Loucy (cell line): Measurements from ENCODE around the gene TRPT1.

Experiments
- H2AFZ ChIP-seq: fragments of 200-600 bp; sonication (generic); 2 replicates; pipeline ENCODE4 v1.6.0; 2016; ENCODE audit warnings: antibody characterized with exemption, mild to moderate bottlenecking, low read length, moderate library complexity
- H3F3A ChIP-seq: fragments of 200-600 bp; 2 replicates; pipeline ENCODE4 v1.6.0; 2016; ENCODE audit warnings: antibody characterized with exemption, low read depth, mild to moderate bottlenecking
- H3K27me3 ChIP-seq: fragments of 200-600 bp; sonication (generic); 2 replicates; pipeline ENCODE4 v1.6.1; 2014; ENCODE audit warnings: low read length, mild to moderate bottlenecking; ENCODE audit not compliant: insufficient read depth, poor library complexity, severe bottlenecking
- H3K36me3 ChIP-seq: fragments of 200-600 bp; sonication (generic); 2 replicates; pipeline ENCODE4 v1.6.1; 2016; ENCODE audit warnings: low read length; ENCODE audit not compliant: insufficient read depth
- H3K4me1 ChIP-seq: fragments of 200-600 bp; sonication (generic); 2 replicates; pipeline ENCODE4 v1.5.1; 2014; ENCODE audit warnings: low read length, mild to moderate bottlenecking; ENCODE audit not compliant: insufficient read depth, poor library complexity, severe bottlenecking
- H3K4me2 ChIP-seq: fragments of 200-600 bp; sonication (generic); 2 replicates; pipeline ENCODE4 v1.6.0; 2014; ENCODE audit warnings: antibody characterized with exemption, low read length, low read depth, mild to moderate bottlenecking; ENCODE audit not compliant: poor library complexity, severe bottlenecking
- H3K4me3 ChIP-seq: fragments of 200-600 bp; sonication (generic); 2 replicates; pipeline ENCODE4 v1.5.1; 2014; ENCODE audit warnings: low read length, mild to moderate bottlenecking, mixed read lengths; ENCODE audit not compliant: poor library complexity, severe bottlenecking
- H3K79me2 ChIP-seq: fragments of 200-600 bp; sonication (generic); 2 replicates; pipeline ENCODE4 v1.6.1; 2014; ENCODE audit warnings: low read length; ENCODE audit not compliant: insufficient read depth
- H3K9ac ChIP-seq: fragments of 200-600 bp; sonication (generic); 2 replicates; pipeline ENCODE4 v1.6.0; 2014; ENCODE audit warnings: mild to moderate bottlenecking, low read depth, low read length, moderate library complexity; ENCODE audit not compliant: poor library complexity, severe bottlenecking
- H3K9me2 ChIP-seq: fragments of 200-600 bp; sonication (generic); replicated peaks from 2 replicates; pipeline ENCODE4 v1.6.1; 2016; ENCODE audit warnings: low read depth, low read length, mixed read lengths
- H3K9me3 ChIP-seq: fragments of 200-600 bp; sonication (generic); 2 replicates; pipeline ENCODE4 v1.6.1; 2014; ENCODE audit warnings: mild to moderate bottlenecking, antibody characterized with exemption, low read length, low read depth; ENCODE audit not compliant: insufficient read depth
- H4K20me1 ChIP-seq: fragments of 200-600 bp; sonication (generic); 2 replicates; pipeline ENCODE4 v1.6.0; 2014; ENCODE audit warnings: antibody characterized with exemption, low read length, mild to moderate bottlenecking; ENCODE audit not compliant: insufficient read depth, poor library complexity, severe bottlenecking
- CTCF ChIP-seq: fragments of 200-600 bp; sonication (generic); conservative IDR thresholded peaks from 2 replicates; pipeline ENCODE4 v1.5.1; 2014; ENCODE audit warnings: mild to moderate bottlenecking, antibody characterized with exemption, low read length
- EZH2phosphoT487 ChIP-seq: fragments of 200-600 bp; IDR thresholded peaks from 2 replicates; pipeline ENCODE4 v1.6.1; 2018; ENCODE audit warnings: antibody characterized with exemption, mild to moderate bottlenecking, moderate library complexity, borderline replicate concordance

The TRPT1 gene

GRCh38 chr11:64251016-64251752 is 25.2 kb upstream of the TRPT1 start, which contains the start of gene PLCB3:
Gene PLCB3, plus strand, starts transcription at chr11:64251530. Its CDS starts 120 bp downstream, at chr11:64251650.
- no peaks in the 10 kb centered on the region for H4K20me1 ChIP-seq
- no peaks in the 10 kb centered on the region for H3K36me3 ChIP-seq
- peak within 1 kb of the TSS; percentile 84 for H3K4me3 ChIP-seq
- H2AFZ ChIP-seq, result peak within 1 kb of the TSS; percentile 99
- no peaks in the 10 kb centered on the region for H3K9me3 ChIP-seq
- no peaks in the 10 kb centered on the region for H3K9me2 ChIP-seq
- H3F3A ChIP-seq, result peaks cover 3% of the 10 kb centered on the region; the same call in 1 of the 2 replicates
- H3K4me1 ChIP-seq, result peaks cover 30% of the 10 kb centered on the region
- H3K27me3 ChIP-seq, result no peaks in the 10 kb centered on the region
- TF ChIP-seq EZH2phosphoT487 (no peak), CTCF (peak; percentile 64)
- peak within 1 kb of the TSS; percentile 89 for H3K4me2 ChIP-seq
- peak within 1 kb of the TSS; percentile 68 for H3K9ac ChIP-seq
- H3K79me2 ChIP-seq, result peaks cover 7% of the 10 kb centered on the region

- Histone ChIP-seq H3K27me3 (no peaks in the 10 kb centered on the region), H3K9me3 (no peaks in the 10 kb centered on the region), H3K9me2 (no peaks in the 10 kb centered on the region), H3K4me2 (peak overlapping the region; percentile 89), H3K4me3 (peak overlapping the region; percentile 84), H3K36me3 (no peaks in the 10 kb centered on the region), H3K79me2 (peaks cover 14% of the 10 kb centered on the region), H2AFZ (peak overlapping the region; percentile 99), H3K9ac (peak overlapping the region; percentile 67), H3K4me1 (peaks cover 30% of the 10 kb centered on the region), H3F3A (peaks cover 3% of the 10 kb centered on the region; the same call in 1 of the 2 replicates), H4K20me1 (peaks cover 6% of the 10 kb centered on the region)
- TF ChIP-seq EZH2phosphoT487 (no peak), CTCF (no peak)
These were observed 24.5 kb upstream of the TRPT1 start for GRCh38 chr11:64250415-64251015.

- H4K20me1 ChIP-seq, result peaks cover 14% of the 10 kb centered on the region
- peaks cover 3% of the 10 kb centered on the region; the same call in 1 of the 2 replicates for H3F3A ChIP-seq
- peaks cover 21% of the 10 kb centered on the region for H3K79me2 ChIP-seq
- peak overlapping the region; percentile 89 for H3K4me2 ChIP-seq
- H3K9me3 ChIP-seq, result no peaks in the 10 kb centered on the region
- H3K4me1 ChIP-seq, result peaks cover 35% of the 10 kb centered on the region
- H3K27me3 ChIP-seq, result no peaks in the 10 kb centered on the region
- H3K4me3 ChIP-seq, result no peak overlapping the region
- H2AFZ ChIP-seq, result no peak overlapping the region
- no peaks in the 10 kb centered on the region for H3K9me2 ChIP-seq
- no peak overlapping the region for H3K9ac ChIP-seq
- TF ChIP-seq EZH2phosphoT487, result no peak
- TF ChIP-seq CTCF, result no peak
- no peaks in the 10 kb centered on the region for H3K36me3 ChIP-seq
These were observed 23.8 kb upstream of the TRPT1 start for GRCh38 chr11:64249563-64250414.
